HG03439 (cell line): ENCODE results near the gene CYP11A1.

Experiments
- ATAC-seq: cut with Tn5 transposase; IDR thresholded peaks from one replicate; pipeline ENCODE4 v1.9.1; 2021; ENCODE audit warnings: mild to moderate bottlenecking, moderate library complexity; ENCODE audit not compliant: unreplicated experiment

Gene CYP11A1

GRCh38 chr15:74350295-74351275 lies 16.9 kb downstream of the CYP11A1 start:
- ATAC-seq = no peak

GRCh38 chr15:74349241-74349778 lies 18.1 kb downstream of the CYP11A1 start:
- no peak for ATAC-seq

DNA sequence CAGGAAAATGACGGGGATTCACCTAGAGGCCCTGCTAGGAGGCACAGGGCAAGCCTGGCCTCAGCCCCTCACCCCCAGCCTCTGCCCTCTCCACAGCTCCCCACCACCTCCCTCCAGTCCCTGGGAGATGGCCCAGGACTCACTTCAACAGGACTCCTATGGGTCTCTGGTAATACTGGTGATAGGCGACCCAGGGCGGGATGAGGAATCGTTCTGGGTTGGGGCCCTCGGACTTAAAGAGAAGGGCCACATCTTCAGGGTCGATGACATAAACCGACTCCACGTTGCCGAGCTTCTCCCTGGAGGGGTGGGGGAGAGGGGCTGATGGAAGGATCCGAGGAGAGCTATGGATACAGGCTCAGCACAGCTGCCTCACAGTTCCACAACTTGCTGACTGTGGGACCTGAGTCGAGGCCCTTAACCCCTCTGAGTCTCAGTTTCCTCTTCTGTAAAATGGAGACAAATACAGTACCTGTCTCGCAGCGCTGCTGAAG lies 19.6 kb downstream of the CYP11A1 start:
- ATAC-seq = no peak

- ATAC-seq = no peak
Measured at GRCh38 chr15:74345051-74345450, 22.4 kb downstream of the CYP11A1 start.

GRCh38 chr15:74343797-74344127 lies 23.7 kb downstream of the CYP11A1 start:
- ATAC-seq = no peak

DNA sequence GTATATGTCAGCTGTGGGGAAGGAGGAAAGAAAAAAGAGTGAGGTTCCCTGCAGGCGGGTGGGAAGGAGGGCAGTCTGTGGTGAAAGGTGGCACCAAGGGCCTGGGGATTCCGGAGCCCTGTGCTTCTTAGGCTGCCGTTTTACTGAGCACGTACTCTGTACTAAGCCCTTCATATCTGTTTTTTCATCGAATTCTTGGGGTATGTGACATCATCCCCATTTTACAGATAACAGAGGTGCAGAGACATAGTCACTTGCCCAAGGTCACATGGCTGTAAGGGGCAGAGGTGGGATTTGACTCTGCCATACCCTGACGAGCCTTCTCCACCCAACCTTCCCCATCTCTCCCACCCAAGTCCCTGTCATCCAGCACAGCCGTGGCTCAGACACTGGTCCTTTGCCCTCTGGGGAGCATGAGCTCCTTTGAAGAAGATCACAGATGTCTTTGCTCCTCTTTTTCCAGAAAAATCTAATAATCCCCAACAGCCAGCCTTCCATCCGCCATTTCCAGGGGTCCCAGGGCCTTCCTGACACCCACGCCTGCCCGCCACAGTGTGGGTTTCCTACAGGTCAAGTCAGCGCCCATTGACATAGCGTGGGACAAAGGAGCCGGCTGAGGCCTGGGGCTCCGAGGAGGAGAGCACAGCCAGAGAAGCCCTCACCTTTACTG lies 24.2 kb downstream of the CYP11A1 start:
- ATAC-seq = no peak

DNA sequence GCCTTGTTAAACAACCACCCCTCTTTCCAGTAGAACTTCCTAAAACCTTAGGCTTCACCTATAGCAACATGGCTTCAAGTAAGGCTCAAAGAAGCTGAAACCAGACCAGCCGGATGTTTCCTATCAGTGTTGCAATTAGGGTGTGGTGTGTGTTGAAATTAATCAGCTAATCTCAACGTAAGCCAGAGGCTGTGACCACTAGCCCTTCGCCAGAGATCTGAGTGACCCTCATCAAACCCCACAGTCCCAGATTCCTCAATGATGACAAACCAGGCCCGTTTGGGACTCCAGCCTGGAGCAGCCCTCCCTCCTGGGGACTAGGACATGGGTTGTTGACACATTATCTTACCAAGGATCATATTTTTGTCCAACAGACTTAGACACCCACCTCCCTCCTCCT lies 27.3 kb downstream of the CYP11A1 start:
- no peak for ATAC-seq

- no peak for ATAC-seq
Measured at GRCh38 chr15:74339371-74339770, 28.1 kb downstream of the CYP11A1 start.

DNA sequence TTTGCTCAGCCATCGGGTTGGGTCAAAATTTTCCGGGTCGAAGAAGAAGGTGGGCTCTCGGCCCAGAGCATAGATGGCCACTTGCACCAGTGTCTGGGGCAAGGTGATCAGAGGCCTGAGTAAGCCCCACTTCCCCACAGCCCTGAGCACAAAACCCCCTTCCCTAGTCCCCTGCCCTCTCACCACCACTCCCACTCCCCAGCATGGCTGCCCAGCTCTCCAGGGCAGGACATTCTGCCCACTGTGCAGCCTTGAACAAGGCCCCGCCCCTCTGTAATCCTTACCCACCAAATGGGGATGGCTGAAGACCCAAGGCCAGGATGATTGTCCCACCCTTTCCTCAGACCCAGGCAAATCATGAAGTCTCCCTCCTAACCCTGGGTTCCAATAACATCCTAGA lies 28.8 kb downstream of the CYP11A1 start:
- ATAC-seq = no peak

DNA sequence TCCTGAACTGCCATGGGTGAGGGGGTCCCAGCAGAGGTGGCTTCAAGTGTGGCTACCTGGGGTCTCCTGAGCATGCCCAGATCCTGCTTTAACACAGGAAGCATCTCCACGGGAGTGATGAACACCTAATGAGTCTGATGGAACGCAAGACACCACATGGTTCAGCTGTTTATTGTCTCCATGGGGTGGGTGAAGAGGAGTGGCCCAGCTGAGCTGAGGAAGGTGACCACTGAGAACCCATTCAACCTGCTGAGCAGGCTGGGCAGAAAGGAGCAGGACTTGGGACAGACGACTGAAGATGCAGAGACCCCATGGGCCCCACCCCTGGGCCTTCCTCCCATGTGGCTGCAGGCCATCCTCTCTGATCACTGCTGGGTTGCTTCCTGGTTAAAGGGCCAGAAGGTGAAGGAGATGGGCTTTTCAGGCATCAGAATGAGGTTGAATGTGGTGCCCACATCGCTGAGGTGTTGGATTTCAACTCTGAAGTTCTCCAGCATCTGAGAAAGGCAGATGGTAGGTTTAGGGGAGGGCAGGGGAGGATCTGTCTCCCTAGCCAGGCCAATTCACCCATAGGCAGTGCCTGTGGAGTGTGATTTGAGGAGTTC lies 29.7 kb downstream of the CYP11A1 start:
- no peak for ATAC-seq

- no peak for ATAC-seq
Measured at GRCh38 chr15:74337146-74337545, 30.3 kb downstream of the CYP11A1 start.

GRCh38 chr15:74336061-74337005 lies 31.1 kb downstream of the CYP11A1 start:
- no peak for ATAC-seq

DNA sequence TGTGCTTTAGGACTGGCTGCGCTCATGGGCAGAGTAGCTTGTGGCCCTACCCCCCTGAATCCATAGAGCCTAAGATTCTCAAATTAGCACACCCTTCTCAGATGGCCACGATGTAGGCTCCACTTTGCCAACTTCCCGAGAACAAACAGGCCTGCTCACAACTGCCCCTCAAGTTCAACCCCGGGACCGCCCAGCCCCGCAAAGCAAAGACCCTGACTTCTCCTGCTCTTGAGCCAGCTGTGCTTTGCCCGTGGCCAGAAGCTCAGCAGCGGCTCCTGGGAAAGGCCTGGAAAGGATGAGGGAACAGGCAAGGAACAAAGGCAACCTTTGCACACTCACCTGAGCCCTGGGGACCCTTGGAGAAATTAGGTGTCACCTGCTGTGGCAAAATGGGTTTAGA lies 32.0 kb downstream of the CYP11A1 start:
- no peak for ATAC-seq

- ATAC-seq = no peak
Measured at GRCh38 chr15:74334127-74334526, 33.3 kb downstream of the CYP11A1 start.

DNA sequence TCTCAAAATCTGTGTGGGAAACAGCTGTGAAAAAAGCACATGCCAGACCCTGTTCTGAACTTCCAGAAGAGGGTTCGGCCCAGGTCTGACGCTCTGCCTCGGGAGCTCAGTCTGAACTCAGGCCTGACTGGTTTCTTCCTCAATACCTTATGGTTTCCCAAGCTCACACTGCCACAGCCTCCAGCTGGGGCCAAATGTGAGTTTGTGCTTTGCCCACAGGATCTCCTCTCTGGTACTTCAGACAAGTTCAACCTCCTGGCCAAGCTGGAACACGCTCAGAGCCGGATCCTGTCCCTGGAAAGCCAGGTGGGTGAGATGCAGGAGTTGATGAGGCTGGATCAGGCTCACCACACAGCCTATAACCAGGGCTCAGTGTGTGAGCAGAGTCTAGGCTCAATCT lies 33.8 kb downstream of the CYP11A1 start:
- ATAC-seq = no peak

- no peak for ATAC-seq
Measured at GRCh38 chr15:74333093-74333492, 34.4 kb downstream of the CYP11A1 start.

DNA sequence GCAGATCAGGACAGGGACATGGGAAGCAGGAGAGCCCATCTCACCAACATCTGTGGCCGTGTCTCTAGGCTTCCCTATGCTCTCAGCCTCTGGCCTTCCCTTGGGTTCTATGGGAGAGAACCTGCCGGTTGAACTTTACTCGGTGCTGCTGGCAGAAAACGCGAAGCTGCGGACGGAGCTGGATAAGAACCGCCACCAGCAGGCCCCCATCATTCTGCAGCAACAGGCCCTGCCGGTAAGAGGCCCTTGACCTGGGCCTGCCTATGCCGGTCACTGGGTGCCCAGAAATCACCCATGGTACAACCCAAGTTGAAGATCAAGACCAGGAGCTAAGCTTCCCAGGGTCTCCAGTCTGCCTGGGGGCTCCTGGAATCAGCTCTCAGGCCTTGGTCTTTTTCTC lies 34.8 kb downstream of the CYP11A1 start:
- no peak for ATAC-seq

DNA sequence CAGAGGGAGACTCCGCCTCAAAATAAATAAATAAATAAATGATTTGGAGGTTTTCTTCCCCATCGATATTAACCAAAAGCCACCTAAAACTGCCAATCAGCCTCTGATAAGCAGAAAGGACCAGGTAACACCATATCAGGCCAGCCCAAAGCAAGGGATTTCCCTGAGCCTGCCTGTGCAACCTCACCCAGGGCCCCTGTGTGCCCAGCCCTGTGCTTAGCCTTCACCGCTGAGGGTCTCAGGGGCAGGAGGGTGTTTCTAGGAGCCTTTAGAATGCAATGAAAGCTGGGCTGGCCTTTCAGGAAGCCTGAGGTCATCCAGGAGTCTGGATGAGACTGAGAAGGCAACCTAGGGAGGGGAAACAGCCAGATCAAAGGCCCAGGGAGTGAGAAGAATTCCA lies 35.4 kb downstream of the CYP11A1 start:
- no peak for ATAC-seq

DNA sequence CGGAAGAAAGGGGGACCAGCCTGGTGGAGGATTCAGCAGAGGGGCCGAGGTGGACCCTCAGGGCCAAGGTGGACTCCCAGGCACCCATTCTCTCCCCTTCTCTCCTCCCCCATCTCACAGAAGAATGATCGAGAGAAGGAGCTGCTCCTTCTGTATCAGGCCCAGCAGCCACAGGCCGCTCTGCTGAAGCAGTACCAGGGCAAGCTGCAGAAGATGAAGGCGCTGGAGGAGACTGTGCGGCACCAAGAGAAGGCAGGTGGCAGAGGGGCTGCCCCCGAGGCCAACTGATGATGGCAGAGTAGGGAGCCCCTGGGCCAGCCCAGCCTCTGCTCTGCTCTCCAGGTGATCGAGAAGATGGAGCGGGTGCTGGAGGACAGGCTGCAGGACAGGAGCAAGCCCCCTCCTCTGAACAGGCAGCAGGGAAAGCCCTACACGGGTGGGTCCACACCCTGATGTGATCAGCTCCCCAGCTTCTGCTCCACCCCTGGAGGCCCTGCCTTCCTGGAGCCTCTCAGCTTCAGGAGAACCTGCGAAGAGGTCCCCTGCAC lies 36.5 kb downstream of the CYP11A1 start:
- no peak for ATAC-seq
